Right lobe of liver (tissue), 6 donors: Measurements from ENCODE around the gene ZKSCAN7. TPM values are rescaled to one million over a fixed set of nuclear protein-coding genes. Genes with fewer than 3 reads are reported as not detected.
"Not testable (repeated sequence)": the region's sequence is repeated elsewhere in the genome, so short reads cannot be mapped to it uniquely, and the experiment has no call there.

Experiments
- ATAC-seq, 4 donors: fragments of 200-7000 bp; cut with Tn5 transposase; one replicate each; pipeline ENCODE4 v1.9.1; 2020; ENCODE audit warnings: mild to moderate bottlenecking in 4 of 4, moderate library complexity in 4 of 4
- DNase-seq, 3 donors: peaks; one replicate each; pipeline ENCODE4 v3.0.0-alpha.2; 2020
- H3K27ac ChIP-seq, 3 donors: fragments of 200-600 bp; one replicate each; pipeline ENCODE4 v1.8.0; 2022
- H3K27me3 ChIP-seq, 2 donors: fragments of 200-600 bp; one replicate each; pipeline ENCODE4 v1.8.0; 2022
- H3K36me3 ChIP-seq, 4 donors: fragments of 200-600 bp; sonication (generic) in 1 of 4; one replicate each; pipeline versions ENCODE4 v1.5.1 to v1.8.0; 2017 to 2022; ENCODE audit warnings: control low read depth in 1 of 4
- H3K4me1 ChIP-seq, 4 donors: fragments of 200-600 bp; sonication (generic) in 1 of 4; one replicate each; pipeline versions ENCODE4 v1.5.1 to v1.8.0; 2017 to 2022; ENCODE audit warnings: control low read depth in 1 of 4
- H3K4me3 ChIP-seq, 3 donors: fragments of 200-600 bp; one replicate each; pipeline ENCODE4 v1.8.0; 2022
- H3K9me3 ChIP-seq, 4 donors: fragments of 200-600 bp; sonication (generic) in 1 of 4; one replicate each; pipeline versions ENCODE4 v1.5.1 to v1.8.0; 2017 to 2022; ENCODE audit warnings: control low read depth in 1 of 4
- CTCF ChIP-seq, 4 donors: fragments of 200-600 bp in 3 of 4; fragments of 450-650 bp in 1 of 4; IDR thresholded peaks; one replicate each; pipeline versions ENCODE4 v1.5.1 to v1.8.0; 2016 to 2022; ENCODE audit warnings: antibody characterized with exemption in 4 of 4, mild to moderate bottlenecking in 2 of 4
- POLR2A ChIP-seq: fragments of 450-650 bp; IDR thresholded peaks from one replicate; pipeline ENCODE4 v1.6.1; 2017; ENCODE audit warnings: antibody characterized with exemption, mild to moderate bottlenecking
- WGBS: methylation state at CpG from one replicate; pipeline ENCODE4 v1.1.6; 2018; ENCODE audit warnings: low coverage, low lambda C conversion rate; ENCODE audit not compliant: insufficient coverage; ENCODE audit errors: missing lambda C conversion rate; 5-methylcytosine and 5-hydroxymethylcytosine counted together
- intact Hi-C, 2 donors: fragments of 100-400 bp; cut with DNase I; formaldehyde crosslinking; loops; one replicate each; pipeline versions ENCODE4 v1.11.2 to v1.14.1; 2022
- total RNA-seq, 6 experiments: library from RNA; depleted of rRNA in 2 of 6; stranded (reverse); fragments of >200 nt in 2 of 6; fragmentation: NEBNext Ultra II Directional in 3 of 6; extraction: Animal tissue kit (Norgen Biotek cat#: 25700) in 3 of 6; gene quantifications; one replicate each; pipeline versions ENCODE4 v1.1.0 to v1.2.4, GENCODE V29; 2016 to 2023
- donor health status: DM: no; HTN: yes; CAD: no.
- donor health status: DM: no; HTN: no; CAD: no.
- donor health status: DM: no; HTN: no; CAD: no.
- donor health status: DM: no; HTN: yes; CAD: no.
- donor health status: DM: no; HTN: yes; CAD: no.

The ZKSCAN7 gene
- total RNA-seq, 6 experiments from 2014 or later: 1.2 to 2.5 (median 1.4) TPM

DNA sequence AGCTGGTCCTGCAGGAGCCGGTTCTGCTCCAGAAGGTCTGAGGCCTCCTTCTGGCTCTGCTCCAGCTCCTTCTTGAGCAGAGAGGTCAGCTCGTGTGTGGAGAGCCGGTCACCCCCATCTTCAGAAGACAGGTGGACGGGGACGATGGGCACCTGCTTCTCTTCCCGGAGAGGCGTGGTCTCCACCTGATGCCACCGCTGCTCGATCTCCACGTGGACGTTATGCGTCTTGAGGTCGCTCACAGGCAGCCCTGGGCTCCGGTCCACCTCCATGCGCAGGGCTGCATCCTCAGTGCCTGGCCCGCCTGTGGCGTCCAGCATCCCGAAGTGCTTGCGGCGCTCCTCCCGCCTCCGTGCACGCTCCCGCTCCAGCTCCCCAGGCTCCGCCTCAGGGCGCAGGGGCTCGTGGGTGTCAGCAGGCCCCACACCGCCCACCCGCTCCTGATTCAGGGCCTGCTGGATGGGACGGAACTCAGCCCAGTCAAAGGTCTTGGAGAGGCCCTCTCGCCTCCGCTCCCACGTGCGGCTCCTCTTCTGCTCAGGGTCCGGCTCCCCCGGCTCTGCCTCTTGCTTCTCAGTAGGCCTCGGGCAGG, 24.0 kb downstream of the ZKSCAN7 start:
- H3K9me3 ChIP-seq, intact Hi-C loops, DNase-seq: not testable (repeated sequence)

GRCh38 chr3:44579749-44580148, 24.8 kb downstream of the ZKSCAN7 start:
- ATAC-seq, DNase-seq, H3K4me3 ChIP-seq, intact Hi-C loops, H3K27me3 ChIP-seq, H3K27ac ChIP-seq, H3K36me3 ChIP-seq, H3K9me3 ChIP-seq, H3K4me1 ChIP-seq: not testable (repeated sequence)
- 95% methylated on average over 4 of the region's 15 CpGs for WGBS

More for the DNA sequence above, 24.0 kb downstream of the ZKSCAN7 start:
- 95% methylated on average over 12 of the region's 37 CpGs for WGBS
- not testable (repeated sequence) for H3K4me3 ChIP-seq, H3K36me3 ChIP-seq, H3K27ac ChIP-seq, H3K4me1 ChIP-seq, H3K27me3 ChIP-seq
- peak in 1 of 4 donors; percentile 15 for ATAC-seq

GRCh38 chr3:44580971-44581370, 26.0 kb downstream of the ZKSCAN7 start:
- H3K36me3 ChIP-seq, ATAC-seq, H3K4me1 ChIP-seq, H3K4me3 ChIP-seq, H3K27ac ChIP-seq, H3K9me3 ChIP-seq, DNase-seq, intact Hi-C loops, H3K27me3 ChIP-seq: not testable (repeated sequence)
- 40% methylated on average over 1 of the region's 62 CpGs for WGBS

- peak; percentile 29 to 63 (median 46) for DNase-seq
Observed at GRCh38 chr3:44584646-44585501, 29.9 kb downstream of the ZKSCAN7 start, which contains the start of gene ZNF660. ZNF660 (plus strand) TSS chr3:44584964; CDS start chr3:44594194, 9,230 bp downstream.

GRCh38 chr3:44596621-44597020, 41.6 kb downstream of the ZKSCAN7 start:
- H3K4me1 ChIP-seq: no peaks in the 10 kb centered on the region
- 69% methylated on average over 1 of the region's 1 CpG for WGBS
- H3K36me3 ChIP-seq: no peaks in the 10 kb centered on the region
- no peak overlapping the region for H3K4me3 ChIP-seq
- intact Hi-C loops: no loop called here
- TF ChIP-seq CTCF (IDR thresholded peaks at IDR 0.05): no peak
- no peak for TF ChIP-seq POLR2A
- no peaks in the 10 kb centered on the region for H3K27me3 ChIP-seq
- H3K9me3 ChIP-seq: peaks cover 0 to 7% (median 0%) of the 10 kb centered on the region in 4 donors
- DNase-seq: no peak
- no peak for ATAC-seq
- H3K27ac ChIP-seq: no peak overlapping the region

More at GRCh38 chr3:44584646-44585501, 29.9 kb downstream of the ZKSCAN7 start, which contains the start of gene ZNF660:
- WGBS: 1% methylated on average over 13 of the region's 41 CpGs
- H3K4me1 ChIP-seq: no peaks in the 10 kb centered on the region
- H3K9me3 ChIP-seq: peaks cover 0 to 5% (median 0%) of the 10 kb centered on the region in 4 donors
- TF ChIP-seq POLR2A: no peak
- TF ChIP-seq CTCF (IDR thresholded peaks at IDR 0.05): no peak
- ATAC-seq: peak; percentile 75 to 90 (median 82)
- no peaks in the 10 kb centered on the region for H3K36me3 ChIP-seq
- H3K4me3 ChIP-seq: peak within 1 kb of the TSS; percentile 33 to 46 (median 36)
- intact Hi-C loops: no loop called here
- no peaks in the 10 kb centered on the region for H3K27me3 ChIP-seq
- peak within 1 kb of the TSS; percentile 21 to 54 (median 37) for H3K27ac ChIP-seq

DNA sequence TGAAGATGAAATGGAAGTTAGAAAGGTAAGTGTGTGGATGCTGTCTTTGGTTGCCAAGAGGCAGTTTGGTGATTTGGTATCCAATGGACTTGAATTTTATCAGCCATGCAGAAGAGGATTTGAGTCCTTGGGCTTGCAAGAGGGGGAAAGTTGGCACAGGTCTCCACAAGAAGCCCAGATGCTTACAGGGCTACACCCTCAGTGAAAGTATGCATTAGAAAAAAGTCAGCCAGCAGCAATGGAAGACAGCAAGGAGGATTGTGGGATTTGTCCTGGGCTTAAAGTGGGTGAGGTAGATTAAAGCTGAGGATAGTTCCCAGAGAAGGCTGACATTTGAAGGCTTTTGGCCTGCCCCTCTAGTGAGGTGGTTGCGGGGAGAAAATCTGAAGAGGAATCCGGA, 46.8 kb downstream of the ZKSCAN7 start:
- intact Hi-C loops: no loop called here
- no peak for ATAC-seq
- no peak overlapping the region for H3K27ac ChIP-seq
- no peaks in the 10 kb centered on the region for H3K4me1 ChIP-seq
- H3K4me3 ChIP-seq: no peak overlapping the region
- no peaks in the 10 kb centered on the region for H3K36me3 ChIP-seq
- no peak for TF ChIP-seq POLR2A
- no peak for TF ChIP-seq CTCF (IDR thresholded peaks at IDR 0.05)
- no peaks in the 10 kb centered on the region for H3K27me3 ChIP-seq
- H3K9me3 ChIP-seq: no peaks in the 10 kb centered on the region
- 91% methylated on average over 2 of the region's 2 CpGs for WGBS
- DNase-seq: no peak
